GM19395 (cell line): ENCODE measurements around the gene IL17RA.

ENCODE experiments used
- ATAC-seq: cut with Tn5 transposase; IDR thresholded peaks from one replicate; pipeline ENCODE4 v1.9.1; 2021; ENCODE audit warnings: mild to moderate bottlenecking, moderate library complexity; ENCODE audit not compliant: unreplicated experiment

Gene IL17RA

GRCh38 chr22:17083811-17084441 is 874 bp upstream of the IL17RA start:
- ATAC-seq, result no peak

GRCh38 chr22:17085277-17086181 is 729 bp downstream of the IL17RA start:
- peak; percentile 7 for ATAC-seq

GRCh38 chr22:17086296-17086695 is 1.5 kb downstream of the IL17RA start:
- ATAC-seq, result no peak

- ATAC-seq, result no peak
Observed at GRCh38 chr22:17086788-17087497, 2.1 kb downstream of the IL17RA start.

- peak; percentile 60 for ATAC-seq
Observed at GRCh38 chr22:17087498-17088131, 2.8 kb downstream of the IL17RA start.

GRCh38 chr22:17090550-17090949 is 5.8 kb downstream of the IL17RA start:
- ATAC-seq, result no peak

- no peak for ATAC-seq
Observed at GRCh38 chr22:17091851-17092250, 7.1 kb downstream of the IL17RA start.

GRCh38 chr22:17093081-17093480 is 8.3 kb downstream of the IL17RA start:
- ATAC-seq, result no peak

- ATAC-seq, result no peak
Observed at GRCh38 chr22:17095538-17095937, 10.7 kb downstream of the IL17RA start.

- ATAC-seq, result no peak
Observed at GRCh38 chr22:17096071-17096470, 11.3 kb downstream of the IL17RA start.

- ATAC-seq, result no peak
Observed at GRCh38 chr22:17097062-17097461, 12.3 kb downstream of the IL17RA start.

- ATAC-seq, result no peak
Observed at GRCh38 chr22:17097701-17098100, 12.9 kb downstream of the IL17RA start.

GRCh38 chr22:17098379-17098819 is 13.6 kb downstream of the IL17RA start:
- ATAC-seq, result no peak

- no peak for ATAC-seq
Observed at GRCh38 chr22:17100621-17101020, 15.8 kb downstream of the IL17RA start.

GRCh38 chr22:17101475-17102296 is 16.9 kb downstream of the IL17RA start:
- no peak for ATAC-seq

- no peak for ATAC-seq
Observed at GRCh38 chr22:17102297-17102667, 17.5 kb downstream of the IL17RA start.

GRCh38 chr22:17103351-17103750 is 18.6 kb downstream of the IL17RA start:
- no peak for ATAC-seq

- no peak for ATAC-seq
Observed at GRCh38 chr22:17104336-17104935, 19.6 kb downstream of the IL17RA start.

- no peak for ATAC-seq
Observed at GRCh38 chr22:17105143-17106129, 20.6 kb downstream of the IL17RA start.
